ENCODE results near the gene MTMR6. TPM values are rescaled to one million over a fixed set of nuclear protein-coding genes. Genes with fewer than 3 reads are reported as not detected.
A peak's percentile ranks its signal among the peaks of the same experiment; 100 is the strongest.

MTMR6 gene
- total RNA-seq, 1 donor from 2014 or later, result 22.1 TPM

DNA sequence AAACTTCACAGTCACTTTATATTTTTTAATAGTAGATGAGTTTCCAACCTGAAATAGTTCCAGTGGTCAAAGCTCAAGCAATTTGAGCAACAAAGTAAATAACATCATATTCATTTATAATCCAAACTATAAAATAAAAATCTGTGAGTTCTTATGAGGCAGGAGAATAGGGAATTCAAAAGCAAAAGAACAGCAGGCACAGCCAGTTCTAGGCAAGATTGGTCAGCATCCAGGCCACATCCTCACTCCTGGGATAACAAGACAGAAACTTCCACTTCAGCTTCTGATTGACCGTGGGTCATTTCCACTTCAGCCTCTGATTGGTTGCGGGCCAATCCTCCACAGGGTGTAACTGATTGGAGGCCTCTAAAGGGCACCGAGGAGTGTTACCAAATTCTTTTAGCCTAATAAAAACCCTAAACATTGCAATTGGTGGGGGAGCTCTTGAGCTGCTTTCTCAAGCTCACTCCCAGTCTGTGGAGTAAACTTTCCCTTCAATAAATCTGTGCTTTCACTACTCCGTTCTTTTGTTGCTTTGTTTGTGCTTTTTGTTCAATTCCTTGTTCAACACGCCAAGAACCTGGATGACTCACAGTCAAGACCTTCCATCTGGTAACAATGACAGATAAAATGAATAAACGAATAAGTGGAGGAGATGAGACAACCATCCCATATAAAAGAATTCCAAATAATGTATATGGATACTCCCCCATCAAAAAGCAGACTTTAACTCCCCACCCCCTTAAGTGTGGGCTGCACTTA lies 72.6 kb downstream of the MTMR6 start:
- peak; percentile 17 for DNase-seq (ENCODE audit: low read depth)
- FAIRE-seq, result no peak

DNA sequence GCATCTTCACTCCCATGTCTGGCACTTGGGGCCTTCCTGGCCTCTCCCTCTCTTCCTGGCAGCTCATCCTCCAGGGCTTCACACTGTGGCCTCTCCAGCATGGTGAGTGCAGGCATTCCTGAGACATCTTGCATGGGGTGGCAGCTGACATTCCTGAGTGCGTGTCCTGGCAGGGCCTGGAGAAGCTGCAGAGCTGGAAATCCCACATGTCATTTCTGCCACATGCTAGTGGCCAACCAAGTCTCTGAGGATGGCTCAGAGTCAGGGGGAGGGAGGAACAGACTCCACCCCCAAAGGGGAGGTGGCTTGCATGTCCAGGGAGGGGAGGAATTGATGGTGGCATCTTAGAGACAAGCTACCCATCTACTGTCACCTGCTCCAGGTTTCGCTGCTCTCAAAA lies 73.6 kb downstream of the MTMR6 start:
- Histone ChIP-seq H3K4me3 (ENCODE audit: low read depth, low read length) (no peak overlapping the region), H3K36me3 (ENCODE audit: control insufficient read depth, insufficient read depth, low read length) (no peaks in the 10 kb centered on the region), H3K27me3 (ENCODE audit: control insufficient read depth, insufficient read depth, low read length) (no peaks in the 10 kb centered on the region)
- FAIRE-seq (no peak), DNase-seq (ENCODE audit: low read depth) (peak; percentile 75)
- TF ChIP-seq, protein P1, sequence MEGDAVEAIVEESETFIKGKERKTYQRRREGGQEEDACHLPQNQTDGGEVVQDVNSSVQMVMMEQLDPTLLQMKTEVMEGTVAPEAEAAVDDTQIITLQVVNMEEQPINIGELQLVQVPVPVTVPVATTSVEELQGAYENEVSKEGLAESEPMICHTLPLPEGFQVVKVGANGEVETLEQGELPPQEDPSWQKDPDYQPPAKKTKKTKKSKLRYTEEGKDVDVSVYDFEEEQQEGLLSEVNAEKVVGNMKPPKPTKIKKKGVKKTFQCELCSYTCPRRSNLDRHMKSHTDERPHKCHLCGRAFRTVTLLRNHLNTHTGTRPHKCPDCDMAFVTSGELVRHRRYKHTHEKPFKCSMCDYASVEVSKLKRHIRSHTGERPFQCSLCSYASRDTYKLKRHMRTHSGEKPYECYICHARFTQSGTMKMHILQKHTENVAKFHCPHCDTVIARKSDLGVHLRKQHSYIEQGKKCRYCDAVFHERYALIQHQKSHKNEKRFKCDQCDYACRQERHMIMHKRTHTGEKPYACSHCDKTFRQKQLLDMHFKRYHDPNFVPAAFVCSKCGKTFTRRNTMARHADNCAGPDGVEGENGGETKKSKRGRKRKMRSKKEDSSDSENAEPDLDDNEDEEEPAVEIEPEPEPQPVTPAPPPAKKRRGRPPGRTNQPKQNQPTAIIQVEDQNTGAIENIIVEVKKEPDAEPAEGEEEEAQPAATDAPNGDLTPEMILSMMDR (IDR thresholded peaks at IDR 0.05; ENCODE audit: insufficient read depth, low read length, severe bottlenecking), result no peak

More for the DNA sequence above, 72.6 kb downstream of the MTMR6 start:
- Histone ChIP-seq H3K27me3 (ENCODE audit: control insufficient read depth, insufficient read depth, low read length) (no peaks in the 10 kb centered on the region), H3K36me3 (ENCODE audit: control insufficient read depth, insufficient read depth, low read length) (no peaks in the 10 kb centered on the region), H3K4me3 (ENCODE audit: low read depth, low read length) (no peak overlapping the region)
- TF ChIP-seq, protein P1 (IDR thresholded peaks at IDR 0.05; ENCODE audit: insufficient read depth, low read length, severe bottlenecking), result no peak

DNA sequence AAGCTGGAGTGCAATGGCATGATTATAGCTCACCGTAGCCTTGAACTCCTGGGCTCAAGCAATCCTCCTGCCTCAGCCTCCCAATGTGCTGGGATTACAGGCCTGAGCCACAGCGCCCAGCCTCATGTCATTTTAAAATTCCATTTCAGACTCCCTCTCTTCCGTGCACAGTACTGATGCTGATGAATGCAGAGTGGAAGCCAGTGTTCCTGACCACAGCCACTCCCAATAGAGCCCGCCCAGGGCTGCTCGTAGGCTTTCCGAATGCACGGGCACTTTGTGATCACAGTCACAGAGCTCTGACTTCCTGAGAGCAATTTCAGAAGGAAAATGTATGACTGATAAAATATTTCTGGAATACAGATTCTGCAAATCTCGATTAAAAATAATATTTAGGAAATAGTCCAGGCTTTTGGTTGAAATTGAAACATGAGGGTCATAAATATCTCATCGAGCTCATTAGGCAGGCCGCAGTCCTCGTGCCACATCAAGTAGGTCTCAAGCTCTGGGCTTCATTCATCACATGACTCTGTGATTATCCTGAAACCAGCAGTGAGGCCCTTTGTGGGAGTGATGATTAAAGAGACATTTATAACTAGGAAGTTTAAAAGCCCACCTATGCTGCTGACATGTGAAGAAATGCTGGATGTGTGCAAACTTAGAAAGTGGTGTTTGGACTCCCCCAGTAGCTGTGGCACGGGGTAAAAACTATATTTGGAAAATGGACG lies 76.3 kb downstream of the MTMR6 start:
- TF ChIP-seq, protein P1 (IDR thresholded peaks at IDR 0.05; ENCODE audit: insufficient read depth, low read length, severe bottlenecking), result no peak
- FAIRE-seq (no peak), DNase-seq (ENCODE audit: low read depth) (no peak)
- Histone ChIP-seq H3K27me3 (ENCODE audit: control insufficient read depth, insufficient read depth, low read length) (no peaks in the 10 kb centered on the region), H3K36me3 (ENCODE audit: control insufficient read depth, insufficient read depth, low read length) (no peaks in the 10 kb centered on the region), H3K4me3 (ENCODE audit: low read depth, low read length) (no peak overlapping the region)

DNA sequence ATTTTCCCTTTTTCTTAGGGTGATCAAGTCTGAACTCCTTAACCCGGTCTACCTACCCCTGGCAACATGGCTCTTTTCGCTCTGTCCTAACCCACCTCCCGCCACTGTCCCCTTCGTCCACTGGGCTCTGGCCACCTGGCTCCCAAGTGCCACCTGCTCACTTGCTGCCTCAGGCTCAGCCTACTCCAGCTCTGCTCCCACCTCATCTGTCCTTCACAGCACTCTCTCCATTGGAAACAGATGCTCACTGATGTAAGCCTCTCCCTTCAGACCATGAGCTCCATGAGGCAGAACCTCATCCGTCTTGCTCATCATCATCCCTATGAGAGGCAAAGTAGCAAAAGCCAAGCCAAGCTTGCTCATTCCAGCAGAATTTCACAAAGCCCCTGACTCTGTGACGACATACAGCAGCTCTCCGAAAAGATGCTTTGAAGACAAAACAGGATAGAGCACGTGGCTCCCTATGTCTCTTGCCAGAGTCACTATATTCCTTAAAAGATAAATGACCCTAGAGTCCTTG lies 79.9 kb downstream of the MTMR6 start:
- FAIRE-seq, result no peak
- H3K27me3 ChIP-seq (ENCODE audit: control insufficient read depth, insufficient read depth, low read length), result no peaks in the 10 kb centered on the region
- H3K4me3 ChIP-seq (ENCODE audit: low read depth, low read length), result no peak overlapping the region
- TF ChIP-seq, protein P1 (IDR thresholded peaks at IDR 0.05; ENCODE audit: insufficient read depth, low read length, severe bottlenecking), result no peak
- DNase-seq (ENCODE audit: low read depth), result no peak
- H3K36me3 ChIP-seq (ENCODE audit: control insufficient read depth, insufficient read depth, low read length), result no peaks in the 10 kb centered on the region

DNA sequence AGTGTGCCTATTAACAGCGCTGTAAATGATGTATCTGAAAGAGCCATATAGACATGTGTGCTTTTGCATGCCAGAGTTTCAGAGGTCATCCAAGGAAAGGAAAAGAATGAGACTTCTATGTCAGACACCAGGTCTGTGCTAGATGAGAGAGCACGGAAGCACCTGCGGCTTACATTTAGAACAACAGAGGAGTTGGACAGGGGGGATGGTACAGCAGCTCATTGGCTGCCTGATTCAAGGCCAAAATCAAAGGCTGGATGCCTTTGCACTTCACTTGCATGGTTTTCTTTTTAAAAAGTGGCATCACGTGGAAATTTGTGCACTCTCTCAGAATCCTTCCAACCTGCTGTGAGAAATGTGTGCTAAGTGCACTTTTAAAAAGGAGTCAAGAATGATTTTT lies 82.4 kb downstream of the MTMR6 start:
- FAIRE-seq, result no peak
- Histone ChIP-seq H3K4me3 (ENCODE audit: low read depth, low read length) (no peak overlapping the region), H3K36me3 (ENCODE audit: control insufficient read depth, insufficient read depth, low read length) (no peaks in the 10 kb centered on the region), H3K27me3 (ENCODE audit: control insufficient read depth, insufficient read depth, low read length) (no peaks in the 10 kb centered on the region)
- TF ChIP-seq, protein P1 (IDR thresholded peaks at IDR 0.05; ENCODE audit: insufficient read depth, low read length, severe bottlenecking), result no peak
- DNase-seq (ENCODE audit: low read depth), result no peak

Data from bronchial epithelial cell (primary cell).